Sigmoid colon (tissue), 7 donors: ENCODE results near the gene ASAP2. TPM values are rescaled to one million over a fixed set of nuclear protein-coding genes. Genes with fewer than 3 reads are reported as not detected.

ENCODE experiments used
- DNase-seq: peaks from one replicate; pipeline ENCODE4 v3.0.0-alpha.2; 2019
- H3K27ac ChIP-seq, 4 donors: fragments of 200-600 bp; sonication (generic); one replicate each; pipeline ENCODE4 v1.5.1; 2016 to 2019; ENCODE audit warnings: mild to moderate bottlenecking in 1 of 4
- H3K27me3 ChIP-seq, 3 donors: fragments of 200-600 bp; sonication (generic); one replicate each; pipeline ENCODE4 v1.5.1; 2019; ENCODE audit warnings: mild to moderate bottlenecking in 1 of 3
- H3K36me3 ChIP-seq, 4 donors: fragments of 200-600 bp; sonication (generic); one replicate each; pipeline ENCODE4 v1.5.1; 2016 to 2019
- H3K4me1 ChIP-seq, 4 donors: fragments of 200-600 bp; sonication (generic); one replicate each; pipeline ENCODE4 v1.5.1; 2017 to 2019
- H3K4me3 ChIP-seq, 4 donors: fragments of 200-600 bp; sonication (generic); one replicate each; pipeline ENCODE4 v1.5.1; 2017 to 2019; ENCODE audit warnings: mild to moderate bottlenecking in 2 of 4, moderate library complexity in 1 of 4
- H3K9me3 ChIP-seq, 4 donors: fragments of 200-600 bp in 3 of 4; sonication (generic) in 3 of 4; one replicate each; pipeline versions ENCODE4 v1.5.1 to v1.6.1; 2013 to 2019
- CTCF ChIP-seq, 4 experiments: fragments of 450-650 bp in 3 of 4; fragments of 200-600 bp in 1 of 4; IDR thresholded peaks; one replicate each; pipeline ENCODE4 v1.5.1; 2016 to 2019; ENCODE audit warnings: antibody characterized with exemption in 4 of 4, mild to moderate bottlenecking in 3 of 4, moderate library complexity in 2 of 4
- EP300 ChIP-seq, 4 donors: sonication (generic); formaldehyde crosslinking; IDR thresholded peaks; one replicate each; pipeline ENCODE4 v1.6.1; 2017; ENCODE audit warnings: antibody characterized with exemption in 4 of 4
- POLR2A ChIP-seq, 2 donors: fragments of 450-650 bp; IDR thresholded peaks; one replicate each; pipeline ENCODE4 v1.6.1; 2016; ENCODE audit warnings: antibody characterized with exemption in 2 of 2, mild to moderate bottlenecking in 2 of 2, moderate library complexity in 2 of 2
- POLR2AphosphoS5 ChIP-seq, 4 donors: sonication (generic); formaldehyde crosslinking; IDR thresholded peaks; one replicate each; pipeline ENCODE4 v1.6.1; 2017; ENCODE audit warnings: antibody characterized with exemption in 4 of 4
- WGBS, 2 donors: extraction: QIAGEN DNeasy Blood & Tissue Kit; methylation state at CpG; one replicate each; pipeline ENCODE4 v1.1.7; 2013; 5-methylcytosine and 5-hydroxymethylcytosine counted together
- intact Hi-C: fragments of 100-400 bp; cut with DNase I; formaldehyde crosslinking; loops from one replicate; pipeline ENCODE4 v1.15.1; 2023
- polyA plus RNA-seq, 3 donors: library from polyadenylated mRNA; stranded (reverse); fragments of 200-250 nt; gene quantifications; one replicate each; pipeline ENCODE4 v1.2.3, GENCODE V29; 2013
- total RNA-seq, 4 donors: library from RNA; depleted of rRNA; stranded (reverse); fragments of >200 nt; gene quantifications; one replicate each; pipeline ENCODE4 v1.1.0, GENCODE V29; 2016
- donor health status: healthy with polysubstance abuse.
- donor health status: Bipolar disorder and iron deficiency.
- donor health status: healthy.

Gene ASAP2
- total and polyA plus RNA-seq, 7 donors = 15.1 to 56.5 (median 25.8) TPM

DNA sequence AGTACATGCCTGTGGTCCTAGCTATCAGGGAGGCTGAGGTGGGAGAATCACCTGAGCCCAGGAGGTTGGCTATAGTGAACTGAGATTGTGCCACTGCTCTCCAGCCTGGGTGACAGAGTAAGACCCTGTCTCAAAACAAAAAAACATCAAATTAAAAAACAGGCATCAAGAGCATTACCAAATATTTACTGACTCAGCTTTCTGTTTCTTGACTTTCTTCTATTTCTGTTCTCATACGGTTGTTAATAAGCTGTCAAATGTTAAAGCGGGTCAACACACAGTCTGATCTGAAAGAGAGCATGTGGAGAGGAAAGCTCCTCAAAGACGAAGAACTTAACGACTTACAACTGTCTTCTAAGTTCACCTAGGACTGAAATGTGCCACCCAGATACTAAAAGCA is 157.8 kb downstream of the ASAP2 start:
- no peak overlapping the region for H3K27ac ChIP-seq
- H3K27me3 ChIP-seq = no peaks in the 10 kb centered on the region
- H3K4me3 ChIP-seq = no peak overlapping the region
- no peak for TF ChIP-seq CTCF (IDR thresholded peaks at IDR 0.05)
- TF ChIP-seq POLR2A (IDR thresholded peaks at IDR 0.05) = no peak
- TF ChIP-seq POLR2AphosphoS5 (IDR thresholded peaks at IDR 0.05) = no peak
- no peak for TF ChIP-seq EP300 (IDR thresholded peaks at IDR 0.05)
- H3K4me1 ChIP-seq = no peaks in the 10 kb centered on the region
- no peak for DNase-seq
- intact Hi-C loops = no loop called here
- peaks cover 0 to 94% (median 13%) of the 10 kb centered on the region in 4 donors for H3K36me3 ChIP-seq
- H3K9me3 ChIP-seq = no peaks in the 10 kb centered on the region
- WGBS, 2 donors = 86 to 87% methylated on average over 4 of the region's 4 CpGs

DNA sequence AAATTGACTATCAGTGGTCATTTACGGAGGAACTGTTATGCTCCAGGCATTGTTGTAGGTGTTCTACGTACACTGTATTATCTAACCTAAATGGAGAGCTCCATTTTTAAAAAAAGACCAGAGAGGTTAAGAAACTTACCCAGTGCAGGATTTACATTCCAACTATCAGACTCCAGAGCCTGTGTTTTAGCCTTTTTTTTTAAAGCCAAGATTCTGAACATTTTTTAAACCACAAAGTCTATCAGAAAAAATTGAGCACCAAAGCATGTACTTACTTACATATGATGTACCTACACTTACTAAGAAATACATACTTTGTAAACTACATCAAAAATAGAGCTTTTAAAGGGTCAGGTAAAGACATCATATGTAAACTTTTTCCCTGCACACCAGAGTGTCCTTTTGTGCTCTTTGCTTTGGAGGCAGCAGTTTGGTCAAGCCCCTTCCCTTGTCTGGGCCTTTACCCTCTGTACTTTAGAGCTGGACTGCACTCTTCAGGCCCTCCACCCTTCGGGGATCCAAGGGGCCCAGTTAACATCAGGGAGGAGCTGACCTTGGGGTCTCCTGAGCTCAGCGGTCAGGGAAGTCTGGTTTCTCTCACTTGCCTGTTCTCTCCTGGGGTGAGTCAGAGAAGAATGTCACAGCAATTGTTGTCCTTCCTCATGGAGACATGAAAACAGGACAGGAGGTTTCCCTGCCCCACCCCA is 158.3 kb downstream of the ASAP2 start:
- TF ChIP-seq CTCF (IDR thresholded peaks at IDR 0.05) (no peak), POLR2AphosphoS5 (IDR thresholded peaks at IDR 0.05) (no peak), EP300 (IDR thresholded peaks at IDR 0.05) (no peak), POLR2A (IDR thresholded peaks at IDR 0.05) (no peak)

DNA sequence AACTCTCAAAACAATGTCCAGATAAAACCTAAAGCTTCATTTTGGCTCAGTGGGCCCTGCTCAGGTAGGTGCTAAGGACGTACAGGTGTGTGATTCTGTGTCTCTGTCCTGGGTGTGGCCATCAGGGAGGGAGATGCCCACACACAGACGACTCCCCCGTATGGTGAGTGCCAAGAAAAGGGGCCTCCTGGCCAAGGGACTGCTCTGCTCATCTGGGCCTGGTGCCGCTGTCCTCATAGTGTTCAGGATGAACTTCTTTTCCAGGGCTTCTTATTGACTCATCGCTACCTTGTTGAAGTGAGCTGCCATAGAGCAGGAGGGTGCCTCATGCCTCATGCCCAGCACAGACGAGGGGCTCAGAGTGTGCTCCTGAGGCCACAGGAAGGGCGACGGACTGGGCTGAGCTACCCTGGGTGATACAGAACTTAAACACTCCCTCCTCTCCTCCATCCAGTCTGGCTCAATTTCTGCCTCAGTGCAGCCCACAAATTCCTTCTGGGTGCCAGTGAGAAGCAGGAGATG is 158.9 kb downstream of the ASAP2 start:
- Histone ChIP-seq H3K36me3 (peaks cover 0 to 91% (median 13%) of the 10 kb centered on the region in 4 donors), H3K9me3 (no peaks in the 10 kb centered on the region), H3K27me3 (no peaks in the 10 kb centered on the region), H3K27ac (no peak overlapping the region), H3K4me1 (no peaks in the 10 kb centered on the region), H3K4me3 (no peak overlapping the region)
- intact Hi-C loops = no loop called here
- WGBS, 2 donors = 86 to 92% methylated on average over 8 of the region's 8 CpGs
- no peak for TF ChIP-seq EP300 (IDR thresholded peaks at IDR 0.05)
- no peak for TF ChIP-seq CTCF (IDR thresholded peaks at IDR 0.05)
- no peak for TF ChIP-seq POLR2AphosphoS5 (IDR thresholded peaks at IDR 0.05)
- DNase-seq = no peak

More for the DNA sequence above, 158.3 kb downstream of the ASAP2 start:
- H3K4me1 ChIP-seq = no peaks in the 10 kb centered on the region
- H3K9me3 ChIP-seq = no peaks in the 10 kb centered on the region
- H3K27ac ChIP-seq = no peak overlapping the region
- peaks cover 0 to 94% (median 13%) of the 10 kb centered on the region in 4 donors for H3K36me3 ChIP-seq
- H3K27me3 ChIP-seq = no peaks in the 10 kb centered on the region
- no peak for DNase-seq
- intact Hi-C loops = no loop called here
- WGBS, 2 donors = 80 to 85% methylated on average over 4 of the region's 4 CpGs
- no peak overlapping the region for H3K4me3 ChIP-seq

DNA sequence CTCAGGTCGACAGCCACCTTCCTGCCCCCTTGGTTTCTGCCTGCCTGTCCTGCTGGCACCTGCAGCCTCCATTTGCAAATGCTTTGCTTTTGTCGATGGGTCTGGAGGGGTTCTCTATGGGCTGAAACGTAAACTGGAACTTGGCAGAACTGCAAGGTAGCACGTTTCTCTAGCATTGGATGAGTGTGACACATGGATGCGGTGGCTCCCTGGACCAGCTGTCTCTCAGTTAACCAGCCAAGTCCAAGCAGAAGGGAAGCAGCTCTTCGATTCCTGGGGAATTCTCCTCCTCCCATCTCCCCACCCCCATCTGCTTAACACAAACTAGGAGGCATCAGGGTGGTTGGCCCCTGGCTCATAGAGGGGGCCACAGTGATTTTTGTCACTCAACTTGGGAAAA is 159.4 kb downstream of the ASAP2 start:
- Histone ChIP-seq H3K4me3 (no peak overlapping the region), H3K27me3 (no peaks in the 10 kb centered on the region), H3K27ac (no peak overlapping the region), H3K4me1 (no peaks in the 10 kb centered on the region), H3K36me3 (peaks cover 0 to 91% (median 13%) of the 10 kb centered on the region in 4 donors), H3K9me3 (no peaks in the 10 kb centered on the region)
- TF ChIP-seq POLR2AphosphoS5 (IDR thresholded peaks at IDR 0.05) = no peak
- TF ChIP-seq CTCF (IDR thresholded peaks at IDR 0.05) = no peak
- TF ChIP-seq EP300 (IDR thresholded peaks at IDR 0.05) = no peak
- TF ChIP-seq POLR2A (IDR thresholded peaks at IDR 0.05) = no peak
- DNase-seq = no peak
- intact Hi-C loops = no loop called here
- 87 to 92% methylated on average over 6 of the region's 6 CpGs for WGBS, 2 donors
